ENCODE results near the gene POM121L12.

- TF ChIP-seq POLR2A (IDR thresholded peaks at IDR 0.05) (no peak), CTCF (IDR thresholded peaks at IDR 0.05) (no peak), POLR2AphosphoS5 (IDR thresholded peaks at IDR 0.05) (no peak), EP300 (IDR thresholded peaks at IDR 0.05) (no peak)
Observed at GRCh38 chr7:53068673-53069072, 33.2 kb downstream of the POM121L12 start.

All from gastroesophageal sphincter (tissue), 3 donors.